ENCODE results near the gene PHIP.
A peak's percentile ranks its signal among the peaks of the same experiment; 100 is the strongest.
"Not testable (repeated sequence)": the region's sequence is repeated elsewhere in the genome, so short reads cannot be mapped to it uniquely, and the experiment has no call there.

The PHIP gene

DNA sequence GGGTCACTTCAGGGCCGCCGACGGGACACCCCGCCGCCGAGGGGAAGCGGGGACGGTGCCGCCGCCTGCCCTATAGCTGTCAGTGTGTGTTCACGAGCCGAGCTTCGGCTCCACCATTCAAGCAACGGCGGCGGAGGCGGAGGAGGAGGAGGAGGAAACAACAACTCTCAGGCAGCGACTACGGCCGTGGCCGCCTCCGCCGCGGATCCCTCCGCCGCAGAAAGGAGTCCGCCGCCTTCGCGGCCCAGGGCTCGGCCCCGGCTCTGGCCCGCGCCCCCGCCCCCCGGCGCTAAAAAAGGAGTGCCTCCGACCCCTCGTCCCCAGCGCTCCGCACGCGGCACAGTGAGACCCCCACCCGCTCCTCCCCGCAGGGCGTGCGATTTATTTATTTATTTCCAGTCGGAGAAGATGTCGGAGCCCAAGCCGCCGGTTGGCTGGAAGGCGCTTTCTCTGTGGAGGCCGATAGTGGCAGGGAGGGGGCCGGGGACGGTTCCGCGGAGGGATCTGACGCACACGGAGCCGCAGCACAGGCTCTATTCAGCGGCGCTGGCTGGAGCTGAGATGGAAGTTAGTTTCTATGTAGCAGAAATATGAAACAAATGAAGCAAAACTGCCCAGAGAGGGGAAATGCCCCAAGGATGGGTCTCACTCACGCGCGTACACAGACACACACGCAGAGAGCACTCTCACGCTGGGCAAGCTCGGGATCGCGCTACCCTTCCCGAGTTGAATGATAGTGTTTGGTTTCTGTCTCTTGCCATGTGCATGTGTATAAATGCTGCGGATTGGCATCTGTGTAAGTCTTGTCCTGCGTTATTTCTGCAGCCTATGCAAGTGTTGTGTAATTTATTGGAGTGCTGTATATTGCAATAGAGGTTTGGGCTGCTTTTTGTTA lies at the start of gene PHIP:
PHIP (minus strand) TSS at position 180 of the 895 bp plus-strand sequence. CDS start 186 bp downstream, outside the sequence.
- peak; percentile 91 for DNase-seq (ENCODE audit: low read depth, low spot score)

DNA sequence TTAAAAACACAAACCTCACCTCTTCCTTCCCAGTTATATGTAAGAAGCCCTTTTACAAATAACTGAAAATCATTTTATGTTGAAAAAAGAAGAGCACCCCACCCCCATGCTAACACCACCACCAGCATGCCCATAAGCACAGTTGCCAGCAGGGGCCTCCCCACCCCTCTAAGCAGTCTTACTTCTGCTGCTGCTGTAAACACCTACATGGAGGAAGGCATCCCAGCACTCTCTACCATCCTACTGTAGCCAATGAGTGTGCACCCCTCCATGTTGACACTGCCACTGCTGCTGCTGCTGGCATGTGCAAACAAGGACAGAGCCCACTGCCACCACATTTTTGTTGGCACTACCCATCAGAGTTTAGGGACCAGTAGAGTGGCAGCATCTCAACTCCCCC lies 49.6 kb upstream of the PHIP start:
- DNase-seq (ENCODE audit: low read depth, low spot score) = no peak

DNA sequence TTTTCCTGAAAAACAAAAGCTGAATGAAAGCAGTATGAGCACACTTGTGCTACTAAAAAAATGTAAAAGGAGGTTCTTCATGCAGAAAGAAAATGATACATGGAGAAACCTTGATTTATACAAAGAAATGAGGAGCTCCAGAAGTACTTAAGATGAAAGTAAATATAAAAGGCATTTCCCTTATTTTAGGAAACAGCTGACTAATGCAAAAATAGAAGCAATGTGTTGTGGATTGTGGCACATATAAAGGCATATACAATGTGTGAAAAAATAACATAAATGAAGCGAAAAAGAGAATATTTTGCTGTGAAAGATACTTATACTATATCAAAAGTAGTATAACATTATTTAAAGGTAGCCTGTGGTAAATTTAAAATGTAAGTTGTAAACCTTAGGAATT lies 41.2 kb upstream of the PHIP start:
- DNase-seq (ENCODE audit: low read depth, low spot score) = no peak

DNA sequence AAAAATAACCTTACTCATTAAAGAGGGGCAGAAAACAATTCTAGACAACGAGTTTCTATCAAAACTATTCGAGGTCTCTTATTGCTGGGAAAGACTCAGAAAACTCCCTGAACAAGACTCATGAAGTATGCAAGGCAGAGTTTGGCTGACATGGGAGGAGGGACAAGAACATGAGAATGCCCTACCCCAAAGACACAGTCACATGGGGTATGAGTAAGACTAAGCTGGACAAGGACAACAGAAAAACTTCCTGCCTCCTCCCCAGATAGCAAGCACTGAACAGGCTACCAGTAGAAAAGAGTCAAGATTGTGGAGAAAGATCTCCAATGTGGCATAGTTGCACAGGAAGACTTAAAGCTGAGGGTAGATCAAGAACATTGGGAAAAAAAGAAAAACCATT lies 39.7 kb upstream of the PHIP start:
- no peak for DNase-seq (ENCODE audit: low read depth, low spot score)

DNA sequence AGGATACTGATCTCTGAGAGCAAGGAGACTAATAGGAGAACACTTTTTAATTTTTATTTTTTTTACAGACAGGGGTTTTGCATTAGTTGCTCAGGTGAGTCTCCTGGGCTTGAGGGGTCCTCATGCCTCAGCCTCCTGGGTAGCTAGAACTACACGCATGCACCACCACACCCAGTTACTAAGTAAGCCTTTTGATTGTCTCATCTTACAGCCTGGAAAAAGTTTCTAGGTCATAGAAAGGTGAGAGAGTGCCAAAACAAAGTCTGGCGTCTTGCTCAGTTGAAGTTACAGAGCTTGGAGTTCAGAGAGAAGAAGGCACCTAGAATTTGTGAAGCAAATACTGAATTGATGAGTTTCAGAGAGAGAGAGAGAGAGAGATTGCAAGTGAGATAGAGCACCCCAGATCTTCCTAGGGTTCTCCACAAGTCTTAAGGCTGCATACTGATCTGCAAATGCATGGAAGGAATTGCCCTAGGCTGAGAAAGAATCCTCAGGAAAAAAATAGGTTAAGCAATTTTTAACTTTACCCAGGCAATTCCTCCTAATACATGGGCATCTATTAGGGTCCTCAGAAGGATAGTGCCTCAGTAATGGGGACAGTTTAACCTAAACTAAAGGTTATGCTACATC lies 37.6 kb upstream of the PHIP start:
- DNase-seq (ENCODE audit: low read depth, low spot score) = no peak

DNA sequence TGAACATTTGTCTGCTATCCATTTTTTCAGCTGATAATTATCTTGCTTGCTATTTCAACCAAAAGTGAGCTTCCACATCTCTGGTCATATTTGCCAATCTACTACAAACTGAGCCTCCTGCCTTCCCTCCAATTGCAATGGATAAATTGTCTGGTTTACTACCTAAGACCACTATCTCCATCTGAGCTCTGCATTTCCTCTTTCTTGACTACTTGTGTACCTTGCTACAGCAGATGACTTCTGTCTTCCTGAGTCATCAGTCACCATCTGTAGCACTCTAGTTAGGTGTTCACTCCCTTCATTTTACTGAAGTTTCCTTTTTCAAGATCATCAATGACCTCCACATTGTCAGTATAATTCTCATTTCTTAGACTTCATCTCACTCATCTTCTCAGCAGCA lies 33.5 kb upstream of the PHIP start:
- no peak for DNase-seq (ENCODE audit: low read depth, low spot score)

DNA sequence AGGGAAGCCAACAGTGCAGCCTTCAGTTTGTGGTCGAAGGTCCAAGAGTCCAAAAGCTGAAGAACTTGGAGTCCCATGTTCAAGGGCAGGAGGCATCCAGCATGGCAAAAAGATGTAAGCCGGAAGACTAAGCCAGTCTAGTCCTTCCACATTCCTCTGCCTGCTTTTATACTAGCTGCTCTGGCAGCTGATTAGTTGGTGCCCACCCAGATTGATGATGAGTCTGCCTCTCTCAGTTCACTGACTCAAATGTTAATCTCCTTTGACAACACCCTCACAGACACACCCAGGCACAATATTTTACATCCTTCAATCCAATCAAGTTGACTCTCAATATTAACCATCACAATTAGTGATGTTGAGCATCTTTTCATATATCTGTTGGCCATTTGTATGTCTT lies 23.1 kb upstream of the PHIP start:
- no peak for DNase-seq (ENCODE audit: low read depth, low spot score)

DNA sequence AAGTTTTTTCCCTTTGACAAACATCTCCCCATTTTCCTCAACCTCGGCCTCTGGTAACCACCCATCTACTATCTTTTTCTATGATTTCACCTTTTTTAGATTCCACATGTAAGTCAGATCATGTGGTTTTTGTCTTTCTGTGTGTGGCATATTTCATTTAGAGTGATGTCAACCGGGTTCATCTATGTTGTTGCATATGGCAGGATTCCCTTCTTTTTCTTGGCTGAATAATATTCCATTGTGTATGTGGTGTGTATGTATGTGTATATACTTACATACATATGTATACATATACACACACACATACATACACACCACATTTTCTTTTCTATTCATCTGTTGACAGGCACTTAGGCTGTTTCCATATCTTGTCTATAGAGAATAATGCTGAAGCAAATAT lies 22.2 kb upstream of the PHIP start:
- no peak for DNase-seq (ENCODE audit: low read depth, low spot score)

DNA sequence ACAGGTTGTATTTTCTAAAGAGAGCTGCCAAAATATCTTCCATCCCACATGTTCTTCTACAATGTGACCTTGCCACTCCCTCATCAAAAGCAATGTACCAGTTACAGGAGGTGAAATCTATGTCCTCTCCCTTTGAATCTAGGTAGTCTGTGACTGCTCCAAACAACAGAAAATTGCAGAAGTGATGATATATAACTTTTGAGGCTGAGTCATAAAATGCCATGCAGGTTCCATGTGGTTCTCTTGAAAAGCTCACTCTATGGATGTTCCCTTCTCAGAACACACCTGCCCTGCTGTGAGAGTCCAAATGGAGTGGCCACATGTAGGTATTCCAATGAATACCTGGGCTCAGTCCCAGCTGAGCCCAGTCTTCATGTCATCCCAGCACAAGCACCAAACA lies 16.9 kb upstream of the PHIP start:
- DNase-seq (ENCODE audit: low read depth, low spot score) = no peak

DNA sequence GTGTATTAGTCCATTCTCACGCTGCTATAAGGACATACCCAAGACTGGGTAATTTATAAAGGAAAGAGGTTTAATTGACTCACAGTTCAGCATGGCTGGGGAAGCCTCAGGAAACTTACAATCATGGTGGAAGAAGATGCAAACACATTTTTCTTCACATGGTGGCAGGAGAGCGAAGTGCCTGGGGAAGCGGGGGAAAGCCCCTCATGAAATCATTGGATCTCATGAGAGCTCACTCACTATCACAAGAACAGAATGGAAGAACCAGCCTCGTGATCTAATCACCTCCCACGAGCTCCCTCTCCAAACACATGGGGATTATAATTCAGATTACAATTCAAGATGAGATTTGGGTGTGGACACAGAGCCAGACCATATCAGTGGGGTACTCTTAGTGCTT lies 13.7 kb upstream of the PHIP start:
- not testable (repeated sequence) for DNase-seq (ENCODE audit: low read depth, low spot score)

DNA sequence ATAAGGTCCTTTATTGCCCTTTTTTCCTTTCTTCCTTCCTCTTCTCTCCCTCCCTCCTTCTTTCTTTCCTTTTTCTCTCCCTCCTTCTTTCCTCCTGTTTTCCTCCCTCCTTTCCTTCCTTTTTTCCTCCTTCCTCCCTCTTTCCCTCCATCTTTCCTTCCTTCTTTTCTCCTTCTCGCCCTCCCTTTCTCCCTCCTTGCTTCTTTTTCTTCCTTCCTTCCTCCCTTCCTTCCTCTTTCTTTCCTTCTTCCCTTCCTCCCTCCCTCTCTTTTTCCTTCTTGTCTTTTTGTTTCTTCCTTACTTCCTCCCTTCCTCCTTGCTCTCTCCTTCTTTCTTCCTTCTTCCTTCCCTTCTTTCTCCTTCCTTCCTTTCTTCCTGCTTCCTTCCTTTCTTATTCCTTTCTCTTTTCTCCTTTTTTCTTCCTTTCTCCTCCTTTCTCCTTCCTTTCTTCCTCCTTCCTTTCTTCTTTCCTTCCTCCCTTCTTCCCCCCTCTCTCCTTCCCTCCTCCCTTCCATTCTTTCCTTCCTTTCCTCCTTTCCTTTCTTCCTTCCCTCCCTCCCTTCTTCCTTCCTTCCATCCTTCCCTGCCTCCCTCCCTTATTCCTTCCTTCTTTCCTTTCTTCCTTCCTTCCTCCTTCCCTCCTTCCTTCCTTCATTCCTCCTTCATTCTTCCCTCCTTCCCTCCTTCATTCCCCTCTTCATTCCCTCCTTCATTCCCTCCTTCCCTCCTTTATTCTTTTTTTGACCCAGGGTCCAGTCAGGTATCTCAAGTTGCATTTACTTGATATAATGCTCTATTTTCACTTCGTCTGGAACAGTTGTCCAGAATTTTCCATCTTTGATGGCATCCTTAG lies 11.7 kb upstream of the PHIP start:
- no peak for DNase-seq (ENCODE audit: low read depth, low spot score)

DNA sequence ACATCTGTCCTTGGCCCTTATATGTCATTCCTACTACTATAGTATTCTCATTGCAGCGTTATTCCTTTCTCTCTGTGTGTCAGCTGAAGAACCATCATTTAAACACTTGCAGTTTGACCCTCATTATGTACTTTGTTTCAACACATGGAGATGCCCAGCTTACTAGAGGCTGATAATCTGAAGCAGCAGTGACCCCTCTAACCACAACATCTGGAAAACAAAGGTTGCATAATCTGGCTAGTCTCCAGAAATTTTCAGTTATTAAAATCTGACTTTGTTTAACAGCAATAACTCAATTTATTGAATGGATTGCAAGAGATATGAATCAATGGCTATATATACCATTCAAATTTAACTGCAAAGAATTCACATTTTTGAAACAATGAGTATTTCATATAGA lies 6.6 kb upstream of the PHIP start:
- no peak for DNase-seq (ENCODE audit: low read depth, low spot score)

DNA sequence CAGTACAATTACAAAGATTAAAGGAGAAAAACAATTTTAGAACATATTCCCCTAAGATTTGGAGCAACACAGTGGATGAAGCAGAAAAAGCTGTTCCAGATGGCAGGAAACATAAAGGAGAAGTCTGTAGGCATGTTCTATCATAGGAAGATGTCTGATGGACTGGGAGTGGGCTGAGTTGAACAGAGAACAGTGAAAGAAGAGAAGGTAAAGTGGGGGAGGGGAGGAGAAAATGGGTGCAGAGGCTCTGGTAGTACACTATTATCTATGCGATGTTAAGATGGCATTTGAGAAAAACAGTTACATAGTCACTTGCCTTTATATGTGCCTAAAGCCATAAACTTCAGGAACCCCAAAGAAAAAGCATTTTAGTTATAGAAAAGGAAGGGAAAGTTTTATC lies 4.2 kb upstream of the PHIP start:
- DNase-seq (ENCODE audit: low read depth, low spot score) = no peak

DNA sequence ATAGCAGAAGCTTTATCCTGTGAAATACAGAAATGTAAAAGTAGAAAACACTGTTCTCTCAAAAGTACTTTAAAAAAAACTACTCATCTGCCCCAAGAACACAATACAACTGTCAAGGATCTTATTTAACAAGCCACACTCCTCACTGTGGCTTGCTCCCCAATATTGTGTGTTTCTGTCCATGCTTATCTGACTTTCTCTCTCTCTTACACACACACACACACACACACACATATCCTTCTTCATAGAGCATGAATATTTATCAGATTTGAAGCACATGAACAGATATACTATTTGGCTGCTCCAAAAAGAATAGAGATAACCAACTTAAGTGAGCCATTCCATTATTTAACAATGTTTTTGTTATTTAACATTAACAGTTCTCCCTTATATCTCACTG lies 3.6 kb upstream of the PHIP start:
- DNase-seq (ENCODE audit: low read depth, low spot score) = no peak

DNA sequence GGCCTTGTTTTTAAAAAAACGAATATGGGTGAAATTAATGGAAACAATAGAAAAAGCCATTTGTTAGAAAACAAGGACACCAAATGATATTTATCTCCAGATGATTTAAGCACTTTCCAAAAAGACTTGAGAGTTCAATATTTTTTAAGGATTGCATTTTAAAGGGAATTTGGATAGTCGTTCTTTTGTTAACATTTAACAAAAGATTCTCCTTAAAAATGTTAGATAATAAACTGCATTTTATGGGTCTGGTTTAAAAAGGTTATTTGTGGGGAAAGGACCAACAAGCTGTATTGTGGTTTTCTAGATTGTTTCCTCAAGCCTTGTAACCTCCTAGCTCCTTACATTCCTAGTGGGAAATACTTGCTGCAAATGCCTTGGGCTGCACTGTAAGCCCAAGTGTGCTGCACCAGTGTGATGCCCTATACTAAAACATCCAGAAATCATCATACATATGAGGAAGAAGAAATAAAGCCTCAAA lies 1.5 kb upstream of the PHIP start:
- no peak for DNase-seq (ENCODE audit: low read depth, low spot score)

DNA sequence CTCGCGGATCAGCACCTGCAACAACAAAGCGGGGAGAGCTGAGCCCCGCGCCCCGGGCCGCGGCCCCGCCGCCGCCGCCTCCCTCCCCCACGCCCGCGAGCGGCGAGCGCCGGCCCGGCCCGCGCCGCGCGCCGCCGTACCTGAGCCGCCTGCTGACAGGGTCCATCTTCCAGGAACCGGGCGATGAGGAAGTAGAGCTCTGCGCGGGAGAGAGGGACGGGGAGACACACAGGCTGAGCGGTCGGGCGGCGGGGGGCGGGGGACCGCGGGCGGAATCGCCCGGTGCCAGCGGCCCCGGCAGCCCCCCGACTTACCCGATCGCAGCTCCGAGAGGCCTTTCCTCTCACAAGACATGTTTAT lies 359 bp downstream of the PHIP start:
- no peak for DNase-seq (ENCODE audit: low read depth, low spot score)

DNA sequence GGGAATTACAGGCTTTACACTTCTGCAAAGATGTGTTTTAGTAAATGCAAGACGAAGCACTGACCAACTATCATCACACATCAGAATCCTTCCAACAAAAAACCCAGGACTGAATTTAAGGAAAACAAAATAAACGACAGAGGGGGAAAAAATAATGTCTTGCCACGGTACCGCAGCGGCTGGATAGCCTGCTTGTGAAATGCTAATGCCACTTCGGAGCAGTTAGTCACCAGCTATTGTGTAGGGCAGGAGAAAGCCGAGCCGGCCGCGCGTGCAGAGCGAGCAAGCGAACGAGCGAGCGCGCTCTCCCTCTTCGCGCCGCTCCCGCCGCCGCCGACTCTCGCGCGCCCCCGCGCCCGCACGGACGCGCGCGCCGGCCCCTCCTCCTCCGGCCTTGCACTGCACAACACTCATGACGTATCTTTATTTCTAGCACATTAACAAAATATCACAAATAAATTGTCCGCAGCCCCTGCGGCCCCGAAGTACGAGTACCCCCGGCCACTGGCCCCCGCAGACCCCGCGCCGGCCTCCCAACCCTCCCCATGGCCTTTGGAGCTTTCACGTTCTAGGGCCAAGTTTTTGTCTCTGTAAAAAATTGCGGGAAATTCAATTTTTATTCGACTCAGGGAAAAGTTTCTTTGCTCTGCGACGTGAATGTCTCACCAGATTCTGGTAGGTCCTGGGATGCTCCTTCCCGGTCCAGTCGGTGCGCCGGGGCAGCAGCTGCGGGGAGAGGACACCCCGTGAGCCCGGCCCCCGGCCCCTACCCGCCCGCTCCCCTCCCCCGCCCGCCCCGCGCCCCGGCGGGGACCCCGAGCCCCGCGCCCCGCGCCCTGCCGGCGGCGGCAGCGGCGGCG lies 1.0 kb downstream of the PHIP start:
- peak; percentile 71 for DNase-seq (ENCODE audit: low read depth, low spot score)

DNA sequence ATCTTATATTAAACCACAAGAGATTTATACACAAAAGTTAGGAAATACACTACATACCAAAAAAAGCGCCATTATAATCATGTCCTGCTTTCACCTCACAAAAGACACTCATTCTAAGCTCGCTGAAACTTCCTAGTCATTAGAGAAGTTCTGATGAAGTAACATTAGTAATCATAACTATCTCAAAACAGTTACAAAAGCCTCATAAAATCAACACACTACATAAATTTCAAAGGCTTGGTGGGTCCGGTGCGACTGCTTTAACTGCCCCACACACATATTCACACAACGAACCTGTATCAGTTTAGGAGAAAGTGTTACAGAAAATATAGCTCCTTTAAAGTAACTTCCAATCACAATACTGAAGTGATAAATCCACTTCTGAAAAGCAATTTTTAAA lies 1.9 kb downstream of the PHIP start:
- DNase-seq (ENCODE audit: low read depth, low spot score) = no peak

DNA sequence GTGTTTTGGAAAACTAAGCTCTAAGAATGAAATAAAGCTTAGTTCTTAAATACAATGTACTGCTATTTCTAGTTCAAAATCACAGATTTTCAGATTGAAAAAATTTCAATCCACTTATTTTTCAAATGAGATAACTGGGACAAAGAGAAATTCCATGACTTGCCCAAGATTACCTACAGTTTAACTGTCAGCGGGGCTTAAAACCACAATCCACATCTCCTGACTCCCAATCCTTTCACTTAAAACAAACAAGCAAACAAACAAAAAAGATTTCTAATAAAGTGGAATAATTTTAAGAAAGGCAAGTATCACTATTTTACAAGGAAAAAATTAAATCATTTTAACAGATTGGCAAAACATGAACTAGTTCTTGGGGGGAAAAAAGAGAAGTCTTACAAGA lies 4.2 kb downstream of the PHIP start:
- no peak for DNase-seq (ENCODE audit: low read depth, low spot score)

DNA sequence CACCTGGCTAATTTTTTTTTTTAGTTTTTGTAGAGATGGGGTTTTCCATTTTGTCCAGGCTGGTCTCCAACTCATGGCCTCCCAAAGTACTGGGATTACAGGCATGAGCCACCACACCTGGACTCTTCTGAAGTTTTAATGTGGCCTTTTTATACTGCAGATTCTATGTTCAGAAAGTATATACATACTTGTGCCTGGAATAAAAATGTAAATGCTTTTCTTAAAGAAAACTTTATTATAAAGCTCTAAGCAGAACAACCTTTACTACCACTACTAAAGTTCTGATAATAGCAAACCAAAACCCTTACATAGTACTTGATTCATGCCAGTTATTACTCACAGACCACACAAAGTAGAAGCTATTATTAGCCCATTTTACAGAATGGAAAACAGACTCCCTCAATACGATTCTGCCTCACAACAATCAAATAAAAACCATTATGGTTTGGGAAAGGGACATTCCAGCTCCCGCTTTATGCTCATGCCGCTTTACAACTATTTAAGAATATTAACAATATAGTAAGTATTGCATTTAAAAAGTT lies 5.3 kb downstream of the PHIP start:
- DNase-seq (ENCODE audit: low read depth, low spot score) = no peak

DNA sequence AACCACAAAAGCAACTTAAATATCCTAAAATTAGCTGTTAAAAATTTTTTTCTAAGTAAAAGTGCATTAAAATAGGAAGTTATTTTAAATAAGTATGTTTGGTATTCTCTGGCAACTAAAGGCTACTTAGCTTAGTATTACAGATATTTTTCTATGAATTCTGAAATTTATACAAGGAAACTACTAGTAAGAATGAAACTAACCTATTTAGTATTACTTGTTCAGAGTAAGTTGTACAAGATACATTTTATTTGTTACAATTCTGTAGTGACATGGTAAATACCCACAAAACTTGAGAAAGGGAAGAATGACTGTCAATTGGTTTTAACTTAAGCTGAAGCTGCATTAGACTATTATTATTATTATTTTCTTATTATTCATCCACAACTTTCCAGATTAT lies 6.5 kb downstream of the PHIP start:
- no peak for DNase-seq (ENCODE audit: low read depth, low spot score)

Data from brain pericyte (primary cell).